D721Med (cell line): ENCODE results near the gene TIGD6.

ENCODE experiments used
- DNase-seq: peaks from one replicate; pipeline ENCODE4 v3.0.0; 2011; ENCODE audit warnings: low spot score; ENCODE audit not compliant: insufficient read length
- FAIRE-seq: peaks from 2 replicates; lab custom pipeline; 2011; peaks lifted over from hg19 to GRCh38; lab: Jason Lieb, UNC
- TF ChIP-seq, protein P1 (sequence below): IDR thresholded peaks from 2 replicates; pipeline ENCODE4 v1.5.1; 2012; ENCODE audit warnings: mild to moderate bottlenecking, control low read depth; ENCODE audit not compliant: insufficient read depth; ENCODE audit errors: missing control alignments

The TIGD6 gene

DNA sequence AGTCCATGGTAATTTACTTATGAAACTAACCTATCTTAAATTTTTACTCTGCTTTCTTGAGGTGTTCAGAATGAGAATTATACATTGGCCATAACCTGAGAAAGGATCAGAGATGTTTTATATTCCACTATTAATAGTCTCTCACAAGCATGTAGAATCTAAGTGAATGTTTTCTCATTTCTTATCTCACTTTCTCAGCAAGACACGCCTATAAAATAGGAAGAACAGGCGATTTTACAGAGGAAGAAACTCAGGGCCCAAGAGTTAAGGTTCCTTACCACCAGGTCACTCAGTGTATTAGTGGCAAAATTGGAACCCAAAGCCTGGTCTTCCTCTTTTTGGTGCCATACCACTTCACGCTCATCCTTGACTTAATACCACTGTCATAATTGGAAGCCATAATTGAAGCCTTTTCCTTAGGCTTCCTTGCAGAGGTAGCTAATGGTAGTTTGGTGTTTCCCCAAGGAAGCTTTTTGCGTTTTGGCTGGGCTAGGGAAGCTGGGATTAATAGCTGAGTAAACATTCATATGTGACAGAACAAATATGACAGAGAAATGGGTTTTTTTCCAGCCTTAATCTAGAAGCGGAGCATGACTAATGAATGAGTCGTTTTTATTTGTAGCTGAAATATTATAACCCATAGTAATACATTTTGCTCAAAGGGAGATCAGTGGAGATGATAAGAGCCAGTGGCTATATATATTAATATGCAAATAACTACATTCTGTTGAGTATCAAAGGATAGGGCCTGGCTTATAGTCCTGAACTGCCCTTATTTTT lies 17.0 kb upstream of the TIGD6 start:
- FAIRE-seq, result no peak
- TF ChIP-seq, protein P1, sequence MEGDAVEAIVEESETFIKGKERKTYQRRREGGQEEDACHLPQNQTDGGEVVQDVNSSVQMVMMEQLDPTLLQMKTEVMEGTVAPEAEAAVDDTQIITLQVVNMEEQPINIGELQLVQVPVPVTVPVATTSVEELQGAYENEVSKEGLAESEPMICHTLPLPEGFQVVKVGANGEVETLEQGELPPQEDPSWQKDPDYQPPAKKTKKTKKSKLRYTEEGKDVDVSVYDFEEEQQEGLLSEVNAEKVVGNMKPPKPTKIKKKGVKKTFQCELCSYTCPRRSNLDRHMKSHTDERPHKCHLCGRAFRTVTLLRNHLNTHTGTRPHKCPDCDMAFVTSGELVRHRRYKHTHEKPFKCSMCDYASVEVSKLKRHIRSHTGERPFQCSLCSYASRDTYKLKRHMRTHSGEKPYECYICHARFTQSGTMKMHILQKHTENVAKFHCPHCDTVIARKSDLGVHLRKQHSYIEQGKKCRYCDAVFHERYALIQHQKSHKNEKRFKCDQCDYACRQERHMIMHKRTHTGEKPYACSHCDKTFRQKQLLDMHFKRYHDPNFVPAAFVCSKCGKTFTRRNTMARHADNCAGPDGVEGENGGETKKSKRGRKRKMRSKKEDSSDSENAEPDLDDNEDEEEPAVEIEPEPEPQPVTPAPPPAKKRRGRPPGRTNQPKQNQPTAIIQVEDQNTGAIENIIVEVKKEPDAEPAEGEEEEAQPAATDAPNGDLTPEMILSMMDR, result no peak
- no peak for DNase-seq

DNA sequence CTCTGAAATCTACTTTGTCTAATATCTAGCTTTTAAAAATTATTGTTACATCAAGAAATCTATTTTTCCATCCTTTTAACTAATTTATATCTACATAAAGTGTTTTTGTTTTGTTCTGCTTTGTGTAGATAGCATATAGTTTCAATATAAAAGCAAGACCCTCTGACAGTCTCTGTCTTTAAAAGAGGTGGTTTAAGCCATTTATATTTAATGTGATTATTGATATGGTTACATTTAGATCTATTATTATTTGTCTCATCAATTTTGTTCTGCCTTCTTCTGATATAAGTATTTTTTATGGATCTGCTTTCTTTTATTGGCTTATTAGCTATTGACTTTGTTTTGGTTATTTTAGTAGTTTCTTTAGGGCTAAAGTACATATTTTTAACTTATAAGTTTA lies 16.1 kb upstream of the TIGD6 start:
- no peak for DNase-seq
- FAIRE-seq, result no peak
- TF ChIP-seq, protein P1, result no peak

DNA sequence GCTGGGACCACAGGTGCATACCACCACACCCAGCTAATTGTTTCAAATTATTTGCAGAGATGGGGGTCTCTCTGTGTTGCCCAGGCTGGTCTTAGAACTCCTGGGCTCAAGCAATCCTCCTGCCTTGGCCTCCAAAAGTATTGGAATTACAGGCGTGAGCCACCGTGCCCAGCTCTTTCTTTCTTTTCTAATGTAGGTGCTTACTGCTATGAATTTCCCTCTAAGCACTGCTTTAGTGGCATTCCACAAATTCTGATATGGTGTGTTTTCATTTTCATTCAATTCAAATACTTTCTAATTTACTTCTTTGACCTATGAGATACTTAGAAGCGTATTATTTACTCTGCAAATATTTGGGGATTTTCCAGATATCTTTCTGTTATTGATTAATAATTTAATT lies 15.0 kb upstream of the TIGD6 start:
- no peak for DNase-seq
- TF ChIP-seq, protein P1, result no peak
- FAIRE-seq, result no peak

DNA sequence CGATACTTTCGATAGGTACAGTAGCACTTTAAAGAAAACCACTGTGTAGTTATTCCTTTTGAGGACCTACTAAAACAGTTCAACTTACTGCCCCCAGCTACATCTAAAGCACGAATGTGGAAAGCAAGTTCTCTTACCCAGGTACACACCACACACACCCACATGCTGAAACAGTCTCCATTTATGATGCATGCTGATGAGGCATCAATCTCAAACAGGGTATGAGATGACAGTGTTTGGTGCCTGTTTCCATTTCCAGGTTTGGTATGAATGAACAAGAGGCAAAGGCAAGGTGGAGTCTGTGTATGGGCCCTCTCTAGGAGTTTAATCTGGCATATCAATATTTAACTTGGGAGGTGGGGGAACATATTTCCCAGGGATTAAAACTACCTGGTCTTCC lies 14.0 kb upstream of the TIGD6 start:
- DNase-seq (no peak), FAIRE-seq (no peak)
- TF ChIP-seq, protein P1, result no peak

DNA sequence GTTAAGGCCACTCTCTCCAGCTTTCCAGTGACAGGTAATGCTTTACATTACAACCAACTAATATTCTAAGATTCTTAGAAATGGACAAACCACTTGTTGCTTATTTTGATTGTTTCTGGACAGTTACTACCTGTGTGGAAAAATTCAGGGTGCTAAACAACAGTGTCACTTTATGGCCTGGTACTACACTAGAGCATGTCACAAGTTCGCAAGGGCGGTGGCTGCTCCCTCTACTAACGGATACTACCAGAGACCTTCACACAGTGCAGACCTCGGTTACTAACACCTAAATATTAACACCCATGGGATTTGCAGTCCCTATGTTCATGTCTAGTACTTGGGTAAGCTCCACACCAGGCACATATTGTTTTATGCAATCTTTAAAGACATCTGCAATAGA lies 13.5 kb upstream of the TIGD6 start:
- TF ChIP-seq, protein P1, result no peak
- DNase-seq (no peak), FAIRE-seq (no peak)

DNA sequence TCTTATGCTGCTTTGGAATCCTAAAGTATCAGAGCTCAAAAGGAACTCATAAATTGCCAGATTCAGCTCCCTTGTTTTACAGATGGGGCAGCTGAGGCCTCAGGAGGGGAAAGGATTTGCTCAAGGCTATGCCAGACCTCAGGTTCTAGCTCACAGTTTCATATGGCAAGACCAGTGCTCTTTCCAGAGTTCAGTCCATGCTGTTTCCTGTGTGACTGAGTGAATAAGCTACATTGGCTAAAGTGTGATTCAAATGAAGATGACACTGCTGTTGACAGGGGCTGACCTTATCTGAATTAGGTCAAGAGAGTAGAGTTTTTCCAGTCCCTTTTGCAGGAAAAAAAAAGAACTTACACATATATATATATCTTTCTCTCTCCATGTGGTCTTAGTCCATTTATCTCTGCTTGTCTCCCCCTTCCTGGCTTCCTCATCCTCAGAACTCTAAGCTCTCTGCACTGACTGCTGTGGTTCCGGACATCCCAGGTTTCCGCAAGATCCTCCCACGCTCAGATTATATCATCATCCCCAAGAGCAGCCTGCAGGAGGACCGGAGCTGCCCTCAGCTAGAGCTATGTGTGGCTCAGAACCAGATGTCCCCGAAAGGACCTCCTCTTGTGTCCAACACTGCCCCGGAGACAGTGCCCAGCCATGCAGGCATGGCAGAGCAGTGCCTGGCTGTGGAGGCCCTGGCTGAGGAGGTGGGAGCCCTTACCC lies 9.4 kb upstream of the TIGD6 start:
- TF ChIP-seq, protein P1, result no peak
- FAIRE-seq, result no peak
- no peak for DNase-seq

DNA sequence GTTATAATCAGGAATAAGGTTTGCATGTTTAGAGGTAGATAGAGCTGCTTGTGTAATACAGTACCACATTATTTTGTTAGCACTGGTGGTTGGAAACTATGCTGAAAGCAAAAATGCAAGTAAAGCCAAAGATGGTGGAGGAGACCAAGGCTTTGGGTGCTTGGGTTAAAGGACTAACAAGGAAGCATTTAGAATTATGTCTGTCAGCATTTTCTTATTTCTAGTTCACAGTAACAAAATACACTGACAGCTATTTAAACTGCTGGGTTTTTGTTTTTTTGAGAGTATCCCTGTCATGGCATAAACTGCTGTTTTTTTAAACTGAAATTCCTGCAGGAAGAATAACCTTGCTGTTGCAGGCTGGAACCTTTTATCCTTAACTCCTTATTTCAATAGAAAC lies 6.6 kb upstream of the TIGD6 start:
- TF ChIP-seq, protein P1, result no peak
- FAIRE-seq (no peak), DNase-seq (no peak)
